SK-N-SH (cell line): Measurements from ENCODE around the gene SOWAHA. TPM values are rescaled to one million over a fixed set of nuclear protein-coding genes. Genes with fewer than 3 reads are reported as not detected.

Experiments
- CTCF ChIA-PET: fragments of 300-600, 350-600 bp; formaldehyde crosslinking; extraction: SDS; loops from one replicate; lab custom pipeline; 2021; lab: Yijun Ruan, JAX
- POLR2A ChIA-PET: fragments of 350-600 bp; sonication (Branson Sonifier 250); formaldehyde crosslinking; extraction: SDS; loops from one replicate; lab custom pipeline; 2020; ENCODE audit warnings: antibody characterized with exemption, inconsistent platforms; lab: Yijun Ruan, JAX
- DNase-seq: peaks from one replicate; pipeline ENCODE4 v3.0.0; 2012
- H2AFZ ChIP-seq: fragments of 200-600 bp; sonication (generic); 2 replicates; pipeline ENCODE4 v1.8.1; 2016; ENCODE audit warnings: antibody characterized with exemption, mild to moderate bottlenecking, low read depth
- H3F3A ChIP-seq: fragments of 200-600 bp; sonication (generic); replicated peaks from 2 replicates; pipeline ENCODE3; 2016; ENCODE audit warnings: antibody characterized with exemption, mild to moderate bottlenecking; ENCODE audit not compliant: insufficient read depth
- H3K27ac ChIP-seq, 2 experiments: fragments of 200-500 bp in 1 of 2; fragments of 200-600 bp in 1 of 2; sonication (Bioruptor generic) in 1 of 2; sonication (generic), shearing (Covaris generic) in 1 of 2; 2 replicates each; pipeline versions ENCODE4 v1.5.1 to v1.6.1; 2014 to 2016; ENCODE audit warnings: low read depth in 2 of 2, inconsistent platforms in 1 of 2, low read length in 1 of 2, mild to moderate bottlenecking in 1 of 2, mixed read lengths in 1 of 2
- H3K27me3 ChIP-seq: fragments of 200-600 bp; sonication (generic), shearing (Covaris generic); 2 replicates; pipeline ENCODE4 v1.6.1; 2016; ENCODE audit warnings: mixed run types; ENCODE audit not compliant: insufficient read depth
- H3K36me3 ChIP-seq, 2 experiments: fragments of 200-500 bp in 1 of 2; fragments of 200-600 bp in 1 of 2; sonication (Bioruptor generic) in 1 of 2; sonication (generic) in 1 of 2; replicated peaks in 1 of 2; 2 replicates each; pipeline versions ENCODE3 to v1.5.1; 2014 to 2016; ENCODE audit warnings: low read length in 1 of 2, mild to moderate bottlenecking in 1 of 2; ENCODE audit not compliant: insufficient read depth in 2 of 2, control insufficient read depth in 1 of 2
- H3K4me1 ChIP-seq, 2 experiments: fragments of 200-500 bp in 1 of 2; fragments of 200-600 bp in 1 of 2; sonication (Bioruptor generic) in 1 of 2; sonication (generic), shearing (Covaris generic) in 1 of 2; 2 replicates each; pipeline versions ENCODE4 v1.5.1 to v1.6.1; 2014 to 2016; ENCODE audit warnings: low read depth in 1 of 2, low read length in 1 of 2, mixed run types in 1 of 2; ENCODE audit not compliant: insufficient read depth in 2 of 2, control insufficient read depth in 1 of 2
- H3K4me2 ChIP-seq: fragments of 200-600 bp; sonication (generic), shearing (Covaris generic); 2 replicates; pipeline ENCODE4 v1.6.1; 2017; ENCODE audit warnings: mixed run types
- H3K4me3 ChIP-seq, 2 experiments: fragments of 200-500 bp in 1 of 2; fragments of 200-600 bp in 1 of 2; sonication (Bioruptor generic) in 1 of 2; sonication (generic), shearing (Covaris generic) in 1 of 2; 2 replicates each; pipeline versions ENCODE4 v1.5.1 to v1.8.1; 2014 to 2016; ENCODE audit warnings: low read depth in 2 of 2, inconsistent platforms in 1 of 2, low read length in 1 of 2, mild to moderate bottlenecking in 1 of 2, mixed read lengths in 1 of 2, moderate library complexity in 1 of 2
- H3K79me2 ChIP-seq: fragments of 200-600 bp; sonication (generic); 2 replicates; pipeline ENCODE4 v1.8.1; 2017; ENCODE audit warnings: mild to moderate bottlenecking; ENCODE audit not compliant: insufficient read depth
- H3K9ac ChIP-seq: fragments of 200-600 bp; sonication (generic); 2 replicates; pipeline ENCODE4 v1.6.1; 2017; ENCODE audit warnings: mixed run types
- H3K9me2 ChIP-seq: fragments of 200-600 bp; sonication (generic); 2 replicates; pipeline ENCODE4 v1.6.1; 2017; ENCODE audit warnings: mixed run types
- H3K9me3 ChIP-seq: fragments of 200-600 bp; sonication (generic); 2 replicates; pipeline ENCODE4 v1.6.1; 2017; ENCODE audit warnings: mixed run types, mild to moderate bottlenecking, moderate library complexity
- H4K20me1 ChIP-seq: fragments of 200-600 bp; sonication (generic); 2 replicates; pipeline ENCODE4 v1.6.1; 2017; ENCODE audit warnings: mild to moderate bottlenecking, mixed run types; ENCODE audit not compliant: insufficient read depth
- CHD2 ChIP-seq: fragments of 150-350 bp; IDR thresholded peaks from 2 replicates; pipeline ENCODE4 v1.6.1; 2018; ENCODE audit warnings: low read length; ENCODE audit not compliant: partially characterized antibody
- ELF1 ChIP-seq: IDR thresholded peaks from 2 replicates; pipeline ENCODE4 v1.4.0; 2012
- FOXJ3 ChIP-seq: sonication (generic); formaldehyde crosslinking; IDR thresholded peaks from 2 replicates; pipeline ENCODE4 v1.5.1; 2020; ENCODE audit warnings: mild to moderate bottlenecking, missing genetic modification reagents
- NFIC ChIP-seq: IDR thresholded peaks from 2 replicates; pipeline ENCODE4 v1.4.0; 2012; ENCODE audit warnings: borderline replicate concordance
- POLR2AphosphoS5 ChIP-seq: IDR thresholded peaks from 2 replicates; pipeline ENCODE4 v1.6.1; 2012; ENCODE audit warnings: low read depth, low read length
- RXRA ChIP-seq: IDR thresholded peaks from 2 replicates; pipeline ENCODE4 v1.4.0; 2012; ENCODE audit warnings: low read depth, mild to moderate bottlenecking, borderline replicate concordance
- TCF12 ChIP-seq: IDR thresholded peaks from 2 replicates; pipeline ENCODE4 v1.4.0; 2012
- YY1 ChIP-seq: IDR thresholded peaks from 2 replicates; pipeline ENCODE4 v1.4.0; 2012; ENCODE audit warnings: low read depth, mild to moderate bottlenecking
- WGBS: methylation state at CpG from one replicate; pipeline ENCODE4 v1.1.6; 2017; ENCODE audit warnings: low lambda C conversion rate; 5-methylcytosine and 5-hydroxymethylcytosine counted together
- polyA plus RNA-seq, 3 experiments: library from polyadenylated mRNA; depleted of rRNA; stranded (reverse); fragments of >200 nt; gene quantifications; 2 replicates each; pipeline ENCODE4 v1.2.3, GENCODE V29; 2012
- TF ChIP-seq, protein P1 (sequence below): IDR thresholded peaks from 2 replicates; pipeline ENCODE4; 2012
- TF ChIP-seq, protein P2 (sequence below): IDR thresholded peaks from 2 replicates; pipeline ENCODE4 v1.4.0; 2012; ENCODE audit warnings: low read depth, borderline replicate concordance

Gene SOWAHA
- 0.23 and 0.30 TPM in 2 replicates for polyA plus RNA-seq (2012; rRNA removed)
- 0.22 and 0.25 TPM in 2 replicates for polyA plus RNA-seq (2012; cell fraction: cytosol; rRNA removed)
- 0.11 and 0.14 TPM in 2 replicates for polyA plus RNA-seq (2012; cell fraction: nucleus; rRNA removed)

DNA sequence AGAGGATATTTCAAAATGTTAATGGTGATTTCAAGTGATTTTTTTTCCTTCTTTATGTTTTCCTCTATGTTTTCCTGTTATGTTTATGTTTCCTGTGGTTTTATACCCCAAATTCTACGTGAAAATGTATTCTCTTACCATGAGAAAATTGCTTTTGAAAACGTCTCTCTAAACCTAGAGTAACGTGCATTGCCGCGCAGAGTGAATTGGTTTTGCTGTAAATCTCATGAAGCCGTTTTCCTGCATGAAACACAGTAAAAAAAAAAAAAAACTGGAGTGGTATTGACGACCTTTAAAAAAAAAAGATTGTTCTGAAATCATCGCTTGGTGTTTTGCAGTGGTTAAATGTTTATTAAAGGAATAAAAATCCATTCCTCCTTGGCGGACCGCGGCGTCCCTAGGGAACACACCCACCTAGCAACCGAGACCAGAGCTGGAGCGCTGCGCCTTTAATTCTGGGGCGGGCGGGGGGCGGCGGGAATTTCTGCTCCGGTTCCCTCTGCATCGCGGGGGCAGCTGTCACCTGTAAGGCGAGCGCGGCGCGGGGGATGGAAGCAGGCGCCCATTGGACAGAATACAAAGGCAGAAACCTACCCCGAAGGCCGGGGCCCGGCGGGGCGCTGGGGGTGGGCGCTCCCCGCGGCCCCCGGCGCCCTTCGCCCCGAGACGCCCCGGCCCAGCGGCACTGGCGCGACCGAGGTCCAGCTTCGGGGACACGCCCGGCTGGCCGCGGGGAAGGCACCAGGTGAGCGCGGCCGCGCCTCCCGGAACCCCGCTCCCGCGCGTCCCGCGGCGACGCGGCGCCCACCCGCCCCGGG lies at the start of gene SOWAHA:
Gene SOWAHA, plus strand, starts transcription at position 522 of the 818 bp plus-strand sequence. CDS start 320 bp downstream, outside the sequence.
- Histone ChIP-seq H3K36me3 (no peaks in the 10 kb centered on the region), H3K27me3 (no peaks in the 10 kb centered on the region), H3K27ac (no peak within 1 kb of the TSS), H3K4me2 (peak within 1 kb of the TSS; percentile 78), H2AFZ (peak within 1 kb of the TSS; percentile 68; the same call in 1 of the 2 replicates), H3F3A (peaks cover 20% of the 10 kb centered on the region), H3K4me3 (peak within 1 kb of the TSS; percentile 59 to 61), H3K4me1 (peaks cover 0 to 3% of the 10 kb centered on the region in 2 experiments; a peak in 2 of 4 replicates), H3K79me2 (no peaks in the 10 kb centered on the region), H3K9me3 (no peaks in the 10 kb centered on the region), H4K20me1 (no peaks in the 10 kb centered on the region), H3K9me2 (no peaks in the 10 kb centered on the region), H3K9ac (no peak within 1 kb of the TSS)
- ChIA-PET CTCF (interaction anchor here (0.6 to 3.0 kb wide), 8 partner anchors 11 to 427 kb away, joined by 3 to 28 read pairs (median 4); partner anchors contain the start of gene SHROOM1), POLR2A (no interaction called here)
- no peak for TF ChIP-seq YY1
- TF ChIP-seq, protein P1, sequence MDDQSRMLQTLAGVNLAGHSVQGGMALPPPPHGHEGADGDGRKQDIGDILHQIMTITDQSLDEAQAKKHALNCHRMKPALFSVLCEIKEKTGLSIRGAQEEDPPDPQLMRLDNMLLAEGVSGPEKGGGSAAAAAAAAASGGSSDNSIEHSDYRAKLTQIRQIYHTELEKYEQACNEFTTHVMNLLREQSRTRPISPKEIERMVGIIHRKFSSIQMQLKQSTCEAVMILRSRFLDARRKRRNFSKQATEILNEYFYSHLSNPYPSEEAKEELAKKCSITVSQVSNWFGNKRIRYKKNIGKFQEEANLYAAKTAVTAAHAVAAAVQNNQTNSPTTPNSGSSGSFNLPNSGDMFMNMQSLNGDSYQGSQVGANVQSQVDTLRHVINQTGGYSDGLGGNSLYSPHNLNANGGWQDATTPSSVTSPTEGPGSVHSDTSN: no peak
- no peak for TF ChIP-seq FOXJ3 (CRISPR knock-in tag)
- DNase-seq: no peak
- 14% methylated on average over 18 of the region's 68 CpGs for WGBS

DNA sequence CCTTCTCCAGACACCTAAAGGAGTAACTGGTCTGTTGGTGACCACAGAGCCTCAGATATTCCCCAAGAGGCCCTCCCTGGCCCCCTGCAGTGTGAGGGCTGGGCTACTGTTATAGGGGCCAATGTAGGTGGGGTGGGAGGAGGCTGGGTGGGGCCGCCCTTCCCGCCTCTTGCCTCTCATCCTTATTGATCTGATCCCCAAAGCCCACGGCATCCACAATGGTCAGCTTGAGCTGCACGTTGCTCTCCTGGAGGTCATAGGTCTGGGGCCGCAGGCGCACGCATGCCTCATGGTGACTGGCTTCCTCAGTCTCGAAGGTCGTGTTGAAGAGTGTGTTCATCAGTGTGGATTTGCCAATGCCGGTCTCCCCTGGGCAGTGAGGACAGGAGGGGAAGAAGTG lies 49.1 kb upstream of the SOWAHA start:
- no peak for TF ChIP-seq CHD2
- TF ChIP-seq, protein P2, sequence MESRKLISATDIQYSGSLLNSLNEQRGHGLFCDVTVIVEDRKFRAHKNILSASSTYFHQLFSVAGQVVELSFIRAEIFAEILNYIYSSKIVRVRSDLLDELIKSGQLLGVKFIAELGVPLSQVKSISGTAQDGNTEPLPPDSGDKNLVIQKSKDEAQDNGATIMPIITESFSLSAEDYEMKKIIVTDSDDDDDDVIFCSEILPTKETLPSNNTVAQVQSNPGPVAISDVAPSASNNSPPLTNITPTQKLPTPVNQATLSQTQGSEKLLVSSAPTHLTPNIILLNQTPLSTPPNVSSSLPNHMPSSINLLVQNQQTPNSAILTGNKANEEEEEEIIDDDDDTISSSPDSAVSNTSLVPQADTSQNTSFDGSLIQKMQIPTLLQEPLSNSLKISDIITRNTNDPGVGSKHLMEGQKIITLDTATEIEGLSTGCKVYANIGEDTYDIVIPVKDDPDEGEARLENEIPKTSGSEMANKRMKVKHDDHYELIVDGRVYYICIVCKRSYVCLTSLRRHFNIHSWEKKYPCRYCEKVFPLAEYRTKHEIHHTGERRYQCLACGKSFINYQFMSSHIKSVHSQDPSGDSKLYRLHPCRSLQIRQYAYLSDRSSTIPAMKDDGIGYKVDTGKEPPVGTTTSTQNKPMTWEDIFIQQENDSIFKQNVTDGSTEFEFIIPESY: no peak
- TF ChIP-seq RXRA: no peak
- no peak for TF ChIP-seq ELF1
- no peak for TF ChIP-seq NFIC
- TF ChIP-seq TCF12: no peak
- no peak for TF ChIP-seq POLR2AphosphoS5
- Histone ChIP-seq H3K4me1 (peaks cover 7 to 8% of the 10 kb centered on the region in 2 experiments; a peak in 2 of 4 replicates), H3K27ac (no peak overlapping the region), H3K9me3 (no peaks in the 10 kb centered on the region), H3K4me2 (no peak overlapping the region), H3K36me3 (peaks cover 5 to 52% of the 10 kb centered on the region in 2 experiments), H3F3A (no peaks in the 10 kb centered on the region), H3K27me3 (no peaks in the 10 kb centered on the region), H3K4me3 (no peak overlapping the region), H3K9ac (no peak overlapping the region), H3K79me2 (peaks cover 26% of the 10 kb centered on the region), H4K20me1 (peaks cover 10% of the 10 kb centered on the region; the same call in 1 of the 2 replicates), H3K9me2 (no peaks in the 10 kb centered on the region), H2AFZ (no peak overlapping the region)
- no peak for DNase-seq
- POLR2A ChIA-PET: no interaction called here
- CTCF ChIA-PET: interaction anchor here (0.7 to 4.6 kb wide), 3 partner anchors 9 to 66 kb away, joined by 3 to 34 read pairs (median 3); partner anchors contain the start of gene SHROOM1
- WGBS: 97% methylated on average over 10 of the region's 10 CpGs
